ENCODE data around the gene CD81.

DNA sequence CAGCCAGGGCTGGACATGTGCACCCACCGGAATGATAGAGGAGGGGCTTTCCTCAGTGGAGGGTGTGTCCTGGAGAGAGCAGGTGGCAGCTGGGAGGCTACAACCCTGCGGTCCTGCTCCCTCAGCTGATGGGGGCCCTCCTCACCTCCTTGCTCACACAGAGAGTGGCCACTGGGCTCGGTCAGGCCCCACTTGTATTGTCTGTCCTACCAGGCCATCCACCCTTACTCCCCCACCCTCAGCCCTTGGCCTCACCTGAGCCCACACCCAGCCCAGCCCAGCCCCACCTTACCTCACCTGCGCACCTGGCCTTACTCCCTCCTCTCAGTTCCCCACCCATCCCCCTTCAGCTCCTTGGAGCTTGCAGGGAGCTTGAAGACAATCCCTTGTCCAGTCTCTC is 64.1 kb downstream of the CD81 start:
- TF ChIP-seq, protein P1, sequence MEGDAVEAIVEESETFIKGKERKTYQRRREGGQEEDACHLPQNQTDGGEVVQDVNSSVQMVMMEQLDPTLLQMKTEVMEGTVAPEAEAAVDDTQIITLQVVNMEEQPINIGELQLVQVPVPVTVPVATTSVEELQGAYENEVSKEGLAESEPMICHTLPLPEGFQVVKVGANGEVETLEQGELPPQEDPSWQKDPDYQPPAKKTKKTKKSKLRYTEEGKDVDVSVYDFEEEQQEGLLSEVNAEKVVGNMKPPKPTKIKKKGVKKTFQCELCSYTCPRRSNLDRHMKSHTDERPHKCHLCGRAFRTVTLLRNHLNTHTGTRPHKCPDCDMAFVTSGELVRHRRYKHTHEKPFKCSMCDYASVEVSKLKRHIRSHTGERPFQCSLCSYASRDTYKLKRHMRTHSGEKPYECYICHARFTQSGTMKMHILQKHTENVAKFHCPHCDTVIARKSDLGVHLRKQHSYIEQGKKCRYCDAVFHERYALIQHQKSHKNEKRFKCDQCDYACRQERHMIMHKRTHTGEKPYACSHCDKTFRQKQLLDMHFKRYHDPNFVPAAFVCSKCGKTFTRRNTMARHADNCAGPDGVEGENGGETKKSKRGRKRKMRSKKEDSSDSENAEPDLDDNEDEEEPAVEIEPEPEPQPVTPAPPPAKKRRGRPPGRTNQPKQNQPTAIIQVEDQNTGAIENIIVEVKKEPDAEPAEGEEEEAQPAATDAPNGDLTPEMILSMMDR (IDR thresholded peaks at IDR 0.05) = no peak
- no peak for TF ChIP-seq POLR2A (IDR thresholded peaks at IDR 0.05)

All from suprapubic skin (tissue), 3 donors.